ENCODE results near the gene ZDHHC3.

ZDHHC3 gene

DNA sequence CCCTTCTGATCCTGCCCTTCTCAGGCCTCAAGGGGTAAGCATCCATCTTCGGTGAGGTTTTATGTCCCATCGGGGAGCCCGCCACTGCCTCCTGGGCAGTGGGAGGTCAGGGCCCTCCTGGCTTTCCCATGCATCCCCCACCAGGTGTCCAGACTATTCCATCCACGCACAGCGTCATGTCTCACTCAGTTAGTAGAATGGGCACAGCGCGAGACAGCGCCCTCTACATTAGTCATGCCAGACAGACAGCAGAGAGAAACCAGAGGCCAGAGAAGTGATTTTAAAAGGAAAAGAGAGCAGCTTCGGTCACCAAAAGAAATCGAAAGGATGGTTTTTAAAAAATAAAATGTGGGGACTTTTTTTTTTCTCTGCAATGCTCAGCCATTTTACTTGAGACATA lies 49.8 kb downstream of the ZDHHC3 start:
- DNase-seq, result no peak

DNA sequence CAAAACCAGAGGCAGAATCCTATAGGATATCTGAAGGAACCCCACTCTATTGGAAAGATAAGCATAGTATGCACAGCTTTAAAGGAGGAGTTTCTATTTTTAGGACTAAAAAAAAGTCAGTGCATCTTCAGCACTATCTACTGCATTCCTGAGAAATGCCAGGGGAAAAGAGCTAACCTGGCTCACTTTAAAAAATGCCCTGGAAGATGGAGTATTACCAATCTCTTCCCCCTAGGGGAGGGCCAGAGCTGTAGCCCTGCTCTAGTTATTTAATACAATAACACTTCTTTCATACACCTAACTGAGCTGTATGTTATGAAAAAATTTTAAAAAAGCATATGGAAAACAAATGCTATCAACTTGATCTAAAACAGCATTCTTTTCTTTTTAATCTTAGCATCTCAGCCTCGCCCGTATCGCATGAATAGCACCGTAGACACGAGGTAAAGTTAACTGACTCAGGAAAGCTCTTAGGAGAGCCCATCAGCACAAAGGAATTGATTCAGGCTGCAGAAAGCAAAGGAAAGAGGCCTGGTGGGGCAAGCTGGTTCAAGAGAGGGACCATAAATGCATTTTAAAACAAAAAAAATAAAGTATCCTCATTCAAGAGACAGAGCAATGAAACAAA lies 51.4 kb downstream of the ZDHHC3 start:
- no peak for DNase-seq

DNA sequence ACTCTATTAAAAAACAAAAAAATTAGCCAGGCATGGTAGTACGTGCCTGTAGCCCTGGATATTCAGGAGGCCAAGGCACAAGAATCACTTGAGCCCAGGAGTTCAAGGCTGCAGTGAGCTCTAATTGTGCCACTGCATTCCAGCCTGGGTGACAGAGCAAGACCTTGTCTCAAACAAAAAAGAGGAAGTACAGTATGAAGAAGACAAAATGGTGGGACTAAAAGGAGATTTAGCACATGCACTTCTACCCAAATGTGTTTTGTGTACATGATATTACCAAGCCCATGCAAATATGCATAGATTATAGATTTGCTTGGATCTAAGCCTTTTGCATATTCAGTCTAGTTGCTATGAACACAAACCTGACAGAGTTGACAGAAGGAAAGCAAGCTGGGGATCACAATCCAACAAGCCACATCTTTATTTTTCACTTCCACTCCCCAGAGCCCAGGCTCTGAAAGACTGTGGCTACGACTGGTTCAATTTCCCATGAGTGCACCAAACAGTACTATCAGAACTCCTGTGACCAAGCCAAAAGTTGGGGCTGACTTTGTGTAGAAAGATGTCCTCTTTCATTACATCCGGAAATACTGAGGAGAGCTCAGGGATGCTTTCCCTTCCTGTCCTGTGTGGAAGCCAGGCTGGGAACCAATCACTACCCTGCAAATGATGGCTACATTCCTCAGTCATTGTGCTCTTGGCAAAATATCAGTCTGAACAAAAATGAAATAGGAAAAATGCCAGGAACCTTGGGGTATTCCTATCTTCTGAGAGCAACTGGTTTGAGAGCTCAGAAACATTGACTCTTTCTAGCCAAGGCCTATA lies 52.1 kb downstream of the ZDHHC3 start:
- DNase-seq, result no peak

DNA sequence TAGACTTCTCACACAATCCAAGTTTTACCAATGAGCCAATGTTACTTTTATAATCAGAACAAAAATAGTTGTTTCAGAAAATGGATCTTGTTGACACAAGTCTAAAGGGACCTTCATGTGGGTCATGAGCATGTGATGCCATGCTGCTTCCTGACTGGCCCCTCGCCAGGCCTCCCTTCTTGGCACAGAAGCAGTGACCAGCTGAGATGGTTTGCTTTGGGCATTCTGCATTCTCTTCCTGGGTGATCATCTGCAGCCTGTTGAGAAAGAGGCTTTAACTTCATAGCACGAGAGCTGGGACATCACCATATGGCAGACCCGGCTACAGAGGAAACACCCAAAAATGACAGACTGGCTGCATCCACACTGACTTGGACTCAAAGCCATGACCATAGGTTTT lies 55.9 kb downstream of the ZDHHC3 start:
- no peak for DNase-seq

DNA sequence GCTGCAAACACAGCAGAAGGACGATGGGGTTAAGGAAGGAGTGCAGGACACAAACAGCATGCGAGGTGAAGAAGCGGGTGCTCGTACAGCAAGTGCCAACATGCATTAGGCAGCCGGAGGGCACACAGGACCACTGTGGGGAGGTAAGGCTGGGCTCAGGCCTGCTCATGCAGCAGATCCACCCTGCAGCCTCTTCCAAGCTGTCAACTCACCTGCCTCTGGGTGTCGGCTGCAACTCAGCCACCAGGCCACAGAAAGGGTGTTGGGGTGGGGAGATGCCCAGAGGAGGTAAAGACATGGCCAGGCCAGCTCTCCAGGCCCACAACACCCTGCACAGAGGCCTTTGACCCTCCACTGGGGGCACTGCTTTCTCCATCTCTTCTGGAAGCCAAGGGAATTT lies 57.4 kb downstream of the ZDHHC3 start:
- no peak for DNase-seq

DNA sequence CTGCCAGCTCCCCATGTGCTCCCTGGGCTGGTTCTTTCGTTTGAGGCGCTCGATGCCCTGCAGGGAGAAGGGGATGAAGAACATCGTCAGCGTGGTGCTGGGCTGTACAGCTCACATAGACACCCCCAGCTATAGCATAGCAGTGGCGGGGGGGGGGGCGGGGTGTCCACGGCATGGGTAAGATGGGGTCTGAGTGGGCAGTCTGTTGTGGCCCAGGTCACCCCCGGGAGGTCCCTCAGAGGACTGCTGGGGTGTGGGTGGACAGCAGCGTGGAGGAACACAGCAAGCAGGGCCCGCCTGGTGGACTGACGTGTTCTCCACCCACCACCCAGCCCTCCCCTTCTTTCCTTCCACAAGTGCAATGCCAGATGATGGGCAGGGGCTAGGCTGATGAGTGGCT lies 57.9 kb downstream of the ZDHHC3 start:
- DNase-seq, result no peak

DNA sequence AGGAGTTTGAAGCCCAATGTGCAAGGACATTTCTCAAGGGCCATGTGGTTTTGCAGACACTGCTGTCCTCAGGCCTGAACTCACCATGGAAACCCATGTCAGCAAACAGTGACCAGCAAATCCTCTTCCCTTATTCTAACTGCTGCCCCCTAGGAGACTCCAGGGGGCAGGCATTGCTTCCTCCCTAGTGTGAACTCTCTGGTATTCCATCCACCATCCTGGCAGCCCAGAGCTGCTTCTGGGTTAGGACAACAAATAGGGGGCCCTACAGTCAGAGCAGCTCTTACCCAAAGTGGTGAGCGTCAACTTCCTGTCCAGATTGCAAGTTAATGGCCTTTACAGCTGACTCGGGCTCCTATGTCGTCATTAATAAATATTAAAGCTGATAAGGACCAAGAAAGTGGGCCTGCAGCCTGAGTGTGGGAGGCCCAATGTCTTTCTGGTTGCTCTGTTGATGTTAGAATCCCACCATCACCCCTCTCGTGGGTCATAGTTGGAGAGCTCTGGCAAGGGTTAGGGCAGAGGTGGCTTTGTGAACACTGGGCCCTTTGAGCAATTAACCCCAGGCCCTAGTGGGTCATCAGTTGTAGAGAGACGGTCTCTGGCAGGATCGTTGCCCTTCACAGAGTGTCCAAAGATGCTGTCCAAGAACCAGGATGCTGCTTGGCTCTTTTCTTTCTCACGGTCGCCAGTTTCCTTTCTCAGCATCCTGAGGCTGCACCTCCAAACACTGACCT lies 60.1 kb downstream of the ZDHHC3 start:
- DNase-seq, result no peak

DNA sequence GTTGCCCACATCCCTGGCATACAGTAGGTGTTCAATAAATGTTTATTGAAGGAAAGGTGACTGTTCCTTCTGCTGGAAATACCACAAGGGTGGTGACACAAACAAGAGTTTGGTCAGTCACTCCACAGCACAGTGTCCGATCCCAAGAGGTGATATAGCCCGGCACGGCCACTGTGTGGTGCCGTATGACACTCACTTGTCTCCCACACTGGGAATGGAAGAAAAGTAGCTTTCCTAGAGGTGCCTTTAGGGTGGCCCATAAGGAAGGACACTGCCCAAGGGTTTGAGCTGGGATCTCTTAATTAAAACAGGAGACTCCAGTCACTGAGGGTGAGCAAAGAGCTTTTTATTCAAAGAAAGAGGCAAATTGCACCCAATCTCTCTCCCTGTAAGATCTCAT lies 61.0 kb downstream of the ZDHHC3 start:
- no peak for DNase-seq

DNA sequence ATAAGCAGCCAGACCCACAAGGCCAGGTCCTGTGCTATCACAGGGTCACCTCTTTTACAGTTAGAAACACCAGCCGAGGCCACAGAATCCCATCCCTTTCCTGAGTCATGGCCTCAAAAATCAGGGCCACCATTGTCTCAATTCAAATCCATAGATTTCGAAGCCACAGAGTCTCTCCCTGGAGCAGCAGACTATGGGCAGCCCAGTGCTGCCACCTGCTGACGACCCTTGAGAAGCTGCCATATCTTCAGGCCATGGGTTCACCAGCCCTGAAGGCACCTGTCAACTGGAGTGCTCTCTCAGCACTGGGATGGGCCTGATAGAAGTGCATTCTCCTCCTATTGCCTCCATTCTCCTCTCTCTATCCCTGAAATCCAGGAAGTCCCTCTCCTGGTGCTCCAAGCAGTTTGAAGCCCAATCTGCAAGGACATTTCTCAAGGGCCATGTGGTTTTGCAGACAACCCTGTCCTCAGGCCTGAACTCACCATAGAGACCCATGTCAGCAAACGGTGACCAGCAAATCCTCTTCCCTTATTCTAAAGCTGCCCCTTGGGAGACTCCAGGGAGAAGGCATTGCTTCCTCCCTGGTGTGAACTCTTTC lies 62.0 kb downstream of the ZDHHC3 start:
- peak; percentile 68 for DNase-seq

DNA sequence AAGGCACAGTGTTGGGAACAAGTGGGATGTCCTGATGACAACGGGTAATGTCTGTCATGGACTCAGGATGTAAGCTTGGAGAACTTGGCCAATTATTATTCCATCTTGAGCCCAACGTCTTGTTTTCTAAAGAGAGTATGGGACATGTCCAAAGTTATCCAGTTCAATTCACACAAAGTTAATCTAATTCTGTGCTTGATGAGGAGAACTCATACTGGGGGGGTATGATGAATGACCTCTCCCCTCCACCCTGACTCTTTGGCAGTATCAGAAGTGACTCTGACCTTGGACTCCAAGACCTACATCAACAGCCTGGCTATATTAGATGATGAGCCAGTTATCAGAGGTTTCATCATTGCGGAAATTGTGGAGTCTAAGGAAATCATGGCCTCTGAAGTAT lies 65.3 kb downstream of the ZDHHC3 start:
- no peak for DNase-seq

DNA sequence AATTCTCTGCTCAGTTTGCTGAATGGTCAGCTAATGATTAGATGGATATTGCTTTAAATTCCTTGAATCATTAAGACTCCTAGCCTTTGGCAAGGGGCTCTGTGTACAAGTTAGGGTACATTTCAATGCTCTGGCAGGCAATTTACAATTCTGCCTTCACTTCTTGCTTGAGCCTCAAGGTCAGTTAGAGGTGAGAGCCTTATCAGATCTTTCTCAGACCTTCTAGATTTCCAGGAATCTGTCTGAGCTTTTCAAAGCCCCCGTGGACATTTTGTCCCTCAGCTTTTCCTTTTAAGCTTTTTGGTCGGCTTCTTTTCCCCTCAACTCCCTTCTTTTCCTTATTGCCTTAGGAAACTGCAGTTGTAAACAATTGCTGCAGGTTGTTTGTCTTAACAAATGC lies 66.9 kb downstream of the ZDHHC3 start:
- no peak for DNase-seq

DNA sequence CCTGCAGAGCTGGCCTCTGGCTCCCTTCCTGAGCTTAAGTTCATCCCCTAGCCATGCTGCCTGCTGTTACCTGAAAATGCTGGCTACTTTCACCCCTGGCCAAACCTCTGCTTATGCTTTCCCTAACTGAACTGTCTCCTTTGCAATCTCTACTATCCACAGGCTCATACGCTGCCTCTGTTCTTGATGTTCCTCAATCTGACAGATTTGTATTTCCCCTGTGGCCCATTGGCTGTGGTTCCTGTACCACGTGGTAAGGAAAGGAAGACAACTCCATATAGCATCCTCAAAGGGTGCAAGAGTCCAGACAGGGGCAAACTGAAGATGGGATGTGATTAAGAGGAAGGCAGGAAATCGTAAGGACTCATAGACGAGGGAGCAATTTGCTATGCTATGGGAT lies 68.4 kb downstream of the ZDHHC3 start:
- no peak for DNase-seq

DNA sequence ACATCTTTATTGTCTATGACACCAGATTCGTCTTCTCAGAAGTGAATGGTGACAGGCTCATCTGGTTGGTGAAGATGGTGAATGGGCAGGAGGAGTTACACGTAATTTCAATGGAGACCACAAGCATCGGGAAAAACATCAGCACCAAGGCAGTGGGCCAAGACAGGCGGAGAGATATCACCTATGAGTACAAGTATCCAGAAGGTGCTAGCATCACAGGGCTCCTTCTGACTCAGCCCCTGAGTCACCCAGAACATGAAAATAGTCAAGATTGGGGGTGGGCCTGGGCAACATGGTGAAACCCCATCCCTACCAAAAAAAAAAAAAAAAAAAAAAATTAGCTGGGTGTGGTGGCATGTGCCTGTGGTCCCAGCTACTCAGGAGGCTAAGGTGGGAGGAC lies 69.0 kb downstream of the ZDHHC3 start:
- no peak for DNase-seq

DNA sequence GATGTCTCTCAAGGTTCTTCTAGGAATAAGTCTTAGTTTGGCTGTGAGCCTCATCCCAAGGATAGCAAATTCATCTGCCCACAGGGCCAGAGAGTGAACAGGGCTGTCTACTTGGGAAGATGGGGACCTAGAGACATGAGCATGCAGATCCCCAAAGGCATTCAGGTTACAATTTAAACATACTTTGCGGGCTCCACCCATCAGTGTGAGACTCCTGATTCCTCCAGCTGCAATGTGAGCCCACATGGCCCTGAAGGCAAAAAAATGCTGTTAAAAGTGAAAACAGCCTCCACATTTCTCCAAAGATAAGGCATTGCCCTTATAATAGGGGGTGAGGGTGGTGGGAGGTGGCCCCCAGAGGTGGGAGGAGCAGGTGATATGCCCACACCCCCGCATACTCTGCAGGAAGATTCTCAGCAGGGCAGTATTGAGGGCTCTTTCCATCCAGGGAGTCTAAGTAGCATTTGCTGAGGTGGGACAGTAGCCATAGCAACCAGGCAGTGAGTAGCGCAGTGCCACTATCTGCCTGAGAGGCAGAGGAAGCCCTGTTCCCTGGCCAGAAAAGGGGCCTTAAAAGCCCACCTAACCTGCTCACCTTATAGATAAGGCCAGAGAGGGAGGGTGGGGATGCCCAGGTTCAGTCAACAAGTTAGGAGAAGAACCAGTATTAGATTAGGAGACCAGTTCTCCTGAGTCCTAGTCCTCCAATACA lies 70.4 kb downstream of the ZDHHC3 start:
- no peak for DNase-seq

DNA sequence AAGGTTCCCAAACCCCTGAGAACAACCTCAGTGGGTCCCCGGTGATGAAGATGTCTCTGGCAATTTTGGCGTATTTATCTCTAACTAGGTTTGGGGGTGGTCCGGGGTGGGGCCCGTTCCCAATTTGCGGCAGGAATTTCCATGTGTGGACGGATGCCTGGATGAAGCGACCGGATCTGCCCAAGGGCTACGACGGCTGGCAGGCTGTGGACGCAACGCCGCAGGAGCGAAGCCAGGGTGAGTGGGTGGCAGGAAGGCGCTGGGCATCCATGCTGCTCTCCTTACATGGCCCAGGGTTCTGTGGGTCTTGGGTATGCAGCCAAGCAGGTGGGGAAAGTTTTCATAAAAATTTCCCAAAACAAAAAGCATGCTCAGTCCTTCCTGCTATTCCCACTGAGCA lies 72.2 kb downstream of the ZDHHC3 start:
- no peak for DNase-seq

DNA sequence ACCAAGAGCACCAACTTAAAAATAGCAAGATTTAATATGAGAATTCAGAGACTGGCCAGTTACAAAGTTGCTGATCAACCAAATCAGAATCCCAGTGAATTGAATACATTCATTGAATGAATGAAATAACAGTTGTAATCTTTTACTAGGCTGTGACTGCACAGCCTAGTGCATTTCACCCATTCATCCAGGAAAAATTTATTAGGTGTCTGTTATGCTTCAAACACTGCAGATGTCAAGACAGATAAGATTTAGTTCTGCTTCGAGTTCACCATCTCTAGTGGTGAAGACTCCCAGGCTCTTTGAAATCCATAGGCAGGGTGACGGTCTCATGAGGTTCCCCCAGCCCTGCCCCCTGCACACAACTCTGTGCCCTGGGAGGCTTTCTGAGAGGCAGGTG lies 72.7 kb downstream of the ZDHHC3 start:
- no peak for DNase-seq

DNA sequence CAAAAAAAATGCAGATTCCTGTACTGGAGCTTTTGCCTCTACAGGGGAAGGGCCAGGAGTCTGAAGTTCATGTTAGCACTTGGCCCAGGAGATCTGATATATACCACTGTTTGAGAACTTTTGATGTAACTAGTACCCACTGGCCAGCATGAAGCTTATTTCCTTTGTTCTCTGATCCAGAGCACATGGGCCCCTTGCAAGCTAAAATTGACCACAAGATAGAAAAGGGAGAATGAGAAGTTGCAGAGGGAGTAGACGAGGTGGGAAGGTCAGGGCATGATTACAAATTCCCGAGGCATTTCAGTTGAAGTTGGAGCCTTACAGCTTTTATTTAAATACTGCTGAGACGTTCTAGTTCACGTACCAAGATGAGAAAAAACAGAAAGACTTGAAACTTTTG lies 73.3 kb downstream of the ZDHHC3 start:
- no peak for DNase-seq

DNA sequence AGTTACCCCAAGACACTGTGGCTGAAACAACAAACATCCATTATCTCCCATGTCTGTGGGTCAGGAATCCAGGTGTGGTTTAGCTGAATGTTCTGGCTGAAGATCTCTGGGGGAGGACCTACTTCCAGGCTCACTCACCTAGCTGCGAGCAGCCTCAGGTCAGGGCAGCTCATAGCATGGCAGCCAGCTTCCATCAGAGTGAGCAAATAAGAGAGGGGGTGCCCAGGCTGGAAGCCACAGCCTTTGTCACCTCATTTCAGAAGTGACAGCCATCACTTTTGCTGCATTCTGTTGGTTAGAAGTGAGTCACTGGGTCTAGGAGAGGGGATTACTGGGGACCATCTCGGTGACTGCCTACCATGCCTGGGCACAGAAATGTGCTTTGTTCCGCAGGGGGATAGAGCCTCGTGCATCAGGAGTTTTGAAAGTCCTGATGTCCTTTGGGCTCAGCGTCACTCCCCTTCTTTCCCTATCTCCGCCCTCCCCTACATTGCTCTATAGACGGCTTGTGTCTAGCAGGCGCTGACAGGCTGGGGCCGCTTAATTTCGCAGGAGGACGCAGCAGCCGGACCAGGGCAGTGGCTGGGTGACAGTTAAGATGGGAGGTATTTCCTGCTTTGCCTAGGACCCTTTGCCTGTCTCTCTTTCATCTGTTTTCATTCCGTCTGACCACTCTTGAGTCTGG lies 76.1 kb downstream of the ZDHHC3 start:
- DNase-seq, result no peak

DNA sequence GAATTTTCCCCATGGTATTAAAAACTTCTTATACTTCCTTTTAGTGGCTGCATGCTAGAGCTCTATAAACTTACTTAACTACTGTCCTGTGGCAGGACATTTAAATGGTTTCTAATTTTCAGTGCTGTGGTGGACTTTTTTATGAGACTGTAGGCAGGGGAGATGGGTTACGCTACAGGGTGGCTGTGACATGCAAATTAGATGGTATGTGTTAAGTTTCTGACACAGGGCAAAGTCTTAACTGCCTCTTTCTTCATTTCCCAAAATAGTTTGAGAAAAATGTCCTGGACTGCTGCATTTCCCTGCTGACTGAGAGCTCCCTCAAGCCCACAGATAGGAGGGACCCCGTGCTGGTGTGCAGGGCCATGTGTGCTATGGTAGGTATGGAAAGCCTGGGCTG lies 79.5 kb downstream of the ZDHHC3 start:
- DNase-seq, result no peak

DNA sequence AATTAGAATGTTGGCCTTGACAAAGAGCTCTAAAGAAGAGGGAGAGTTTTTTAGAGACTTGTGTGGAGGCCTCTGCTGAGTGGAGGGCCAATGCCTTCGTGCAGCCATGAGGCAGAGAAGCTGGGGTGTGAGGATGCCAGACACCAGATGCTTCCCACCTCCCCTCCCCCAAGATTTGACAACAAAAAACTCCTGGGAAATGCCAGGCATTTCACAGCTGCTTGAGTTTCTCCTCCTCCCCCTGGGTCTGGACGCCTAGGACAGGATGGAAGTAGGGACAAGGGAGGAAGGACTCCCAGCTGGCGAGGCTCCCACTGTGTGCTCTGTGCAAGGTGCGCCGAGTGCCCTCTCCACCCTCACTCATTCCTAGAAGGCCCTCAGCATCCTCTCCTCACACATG lies 81.5 kb downstream of the ZDHHC3 start:
- DNase-seq, result no peak

DNA sequence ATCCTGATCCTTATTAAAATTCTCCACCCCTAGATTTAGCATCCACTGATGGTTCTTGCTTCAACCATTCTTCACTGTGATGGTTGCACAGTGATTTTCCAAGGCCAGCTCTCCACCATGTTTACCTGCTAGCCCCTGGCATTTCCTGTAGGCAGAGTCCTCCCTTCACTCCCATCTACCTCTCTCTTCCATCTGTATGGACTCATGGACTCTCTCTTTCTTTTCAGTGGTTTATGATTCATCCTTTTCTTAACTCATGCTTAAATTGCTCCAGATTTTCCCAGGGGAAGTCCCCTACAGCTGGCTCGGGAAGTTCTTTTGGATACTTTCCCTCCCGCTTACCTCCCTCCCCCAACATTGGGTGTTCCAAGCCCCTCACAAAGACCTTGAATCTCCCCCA lies 82.9 kb downstream of the ZDHHC3 start:
- DNase-seq, result no peak

DNA sequence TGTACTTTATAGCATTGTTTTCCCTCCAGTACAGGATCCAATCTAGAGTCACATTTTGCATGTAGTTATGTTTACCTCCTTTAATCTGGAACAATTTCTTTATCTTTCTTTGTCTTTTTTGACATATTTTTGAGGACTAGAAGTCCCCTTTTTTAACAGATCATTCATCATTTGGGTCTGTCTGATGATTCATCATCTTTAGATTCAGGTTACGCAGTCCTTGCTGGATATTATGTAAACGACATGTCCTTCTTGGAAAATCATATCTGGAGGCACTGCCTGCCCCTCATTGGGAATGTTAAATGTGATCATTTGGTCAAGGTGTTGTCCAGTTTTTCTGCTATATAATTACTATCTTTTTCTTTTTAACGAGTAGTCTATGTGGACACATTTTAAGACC lies 83.3 kb downstream of the ZDHHC3 start:
- DNase-seq, result no peak

DNA sequence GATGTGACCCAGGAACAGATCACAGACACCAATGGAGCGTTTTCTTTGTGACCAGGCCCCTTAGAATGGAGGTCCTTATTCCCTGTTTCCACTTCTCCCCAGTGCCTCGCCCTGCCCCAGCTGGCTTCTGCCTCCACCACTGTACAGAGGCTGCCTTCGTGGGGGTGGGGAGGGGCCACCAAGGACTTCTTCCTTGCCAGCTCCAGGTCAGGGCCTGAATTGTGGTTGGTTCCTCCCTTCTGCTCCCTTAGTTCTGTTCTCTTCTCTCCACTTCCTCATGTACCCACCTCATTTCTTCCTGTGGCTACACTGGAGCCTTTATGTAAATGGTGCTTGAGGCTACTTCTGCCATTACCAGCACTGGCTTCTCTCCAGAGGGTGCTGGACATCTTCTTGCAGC lies 85.1 kb downstream of the ZDHHC3 start:
- no peak for DNase-seq
